Mucosa of stomach (tissue), 1 donor: ENCODE data around the gene MACROD2.

Experiments used
- H3K27me3 ChIP-seq: one replicate; pipeline ENCODE4 v1.7.0; 2013; ENCODE audit warnings: mild to moderate bottlenecking, low read length; ENCODE audit not compliant: control insufficient read depth, insufficient read depth
- H3K36me3 ChIP-seq: one replicate; pipeline ENCODE4 v1.7.0; 2013; ENCODE audit warnings: low read length; ENCODE audit not compliant: control insufficient read depth, insufficient read depth
- H3K4me1 ChIP-seq: one replicate; pipeline ENCODE4 v1.7.0; 2013; ENCODE audit warnings: mild to moderate bottlenecking, low read length; ENCODE audit not compliant: control insufficient read depth, insufficient read depth
- H3K4me3 ChIP-seq: one replicate; pipeline ENCODE4 v1.7.0; 2013; ENCODE audit warnings: low read length
- H3K9ac ChIP-seq: one replicate; pipeline ENCODE4 v1.7.0; 2013; ENCODE audit warnings: mild to moderate bottlenecking, low read length, moderate library complexity
- H3K9me3 ChIP-seq: one replicate; pipeline ENCODE4 v1.7.0; 2013; ENCODE audit warnings: mild to moderate bottlenecking, low read length, moderate library complexity; ENCODE audit not compliant: control insufficient read depth
- donor health status: Pancreatic carcinoma.

Gene MACROD2

DNA sequence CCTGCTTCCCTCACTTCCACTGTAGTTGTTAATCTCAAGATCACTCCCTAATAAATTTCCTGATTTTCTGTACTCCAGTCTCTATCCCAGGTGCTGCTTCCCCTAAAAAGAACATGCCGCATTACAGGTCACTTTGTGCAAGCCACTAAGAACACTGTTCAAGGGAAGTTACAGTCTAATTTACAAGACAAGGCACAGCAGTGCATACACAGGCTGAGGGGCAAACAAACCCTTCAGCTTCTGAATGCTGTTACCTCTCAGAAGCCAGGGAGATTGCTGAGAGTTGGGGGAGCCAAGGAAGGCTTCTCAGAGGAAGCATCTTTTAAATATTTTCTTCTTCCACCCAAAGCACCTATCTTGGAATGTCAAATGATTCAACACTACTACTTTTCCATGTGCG lies 787.4 kb downstream of the MACROD2 start:
- H3K9me3 ChIP-seq, result no peaks in the 10 kb centered on the region
- peaks cover 11% of the 10 kb centered on the region for H3K4me1 ChIP-seq
- H3K36me3 ChIP-seq, result no peaks in the 10 kb centered on the region

GRCh38 chr20:14783766-14784165 lies 788.5 kb downstream of the MACROD2 start:
- Histone ChIP-seq H3K4me1 (peaks cover 11% of the 10 kb centered on the region), H3K27me3 (no peaks in the 10 kb centered on the region), H3K36me3 (no peaks in the 10 kb centered on the region), H3K9ac (no peak overlapping the region), H3K4me3 (no peak overlapping the region), H3K9me3 (no peaks in the 10 kb centered on the region)

More for the DNA sequence above, 787.4 kb downstream of the MACROD2 start:
- Histone ChIP-seq H3K4me3 (no peak overlapping the region), H3K9ac (no peak overlapping the region), H3K27me3 (no peaks in the 10 kb centered on the region)

GRCh38 chr20:14785065-14785743 lies 789.9 kb downstream of the MACROD2 start:
- Histone ChIP-seq H3K4me1 (peaks cover 11% of the 10 kb centered on the region), H3K36me3 (no peaks in the 10 kb centered on the region), H3K4me3 (no peak overlapping the region), H3K9me3 (no peaks in the 10 kb centered on the region), H3K27me3 (no peaks in the 10 kb centered on the region), H3K9ac (no peak overlapping the region)

GRCh38 chr20:14790190-14790589 lies 794.9 kb downstream of the MACROD2 start:
- H3K4me1 ChIP-seq, result peaks cover 5% of the 10 kb centered on the region
- no peak overlapping the region for H3K4me3 ChIP-seq
- H3K9ac ChIP-seq, result no peak overlapping the region
- no peaks in the 10 kb centered on the region for H3K27me3 ChIP-seq
- H3K9me3 ChIP-seq, result no peaks in the 10 kb centered on the region
- no peaks in the 10 kb centered on the region for H3K36me3 ChIP-seq

- no peaks in the 10 kb centered on the region for H3K27me3 ChIP-seq
- H3K9ac ChIP-seq, result no peak overlapping the region
- H3K36me3 ChIP-seq, result no peaks in the 10 kb centered on the region
- H3K4me3 ChIP-seq, result no peak overlapping the region
- H3K9me3 ChIP-seq, result no peaks in the 10 kb centered on the region
- H3K4me1 ChIP-seq, result no peaks in the 10 kb centered on the region
Measured at GRCh38 chr20:14790771-14791620, 795.7 kb downstream of the MACROD2 start.

- H3K27me3 ChIP-seq, result no peaks in the 10 kb centered on the region
Measured at GRCh38 chr20:14792915-14793314, 797.6 kb downstream of the MACROD2 start.

DNA sequence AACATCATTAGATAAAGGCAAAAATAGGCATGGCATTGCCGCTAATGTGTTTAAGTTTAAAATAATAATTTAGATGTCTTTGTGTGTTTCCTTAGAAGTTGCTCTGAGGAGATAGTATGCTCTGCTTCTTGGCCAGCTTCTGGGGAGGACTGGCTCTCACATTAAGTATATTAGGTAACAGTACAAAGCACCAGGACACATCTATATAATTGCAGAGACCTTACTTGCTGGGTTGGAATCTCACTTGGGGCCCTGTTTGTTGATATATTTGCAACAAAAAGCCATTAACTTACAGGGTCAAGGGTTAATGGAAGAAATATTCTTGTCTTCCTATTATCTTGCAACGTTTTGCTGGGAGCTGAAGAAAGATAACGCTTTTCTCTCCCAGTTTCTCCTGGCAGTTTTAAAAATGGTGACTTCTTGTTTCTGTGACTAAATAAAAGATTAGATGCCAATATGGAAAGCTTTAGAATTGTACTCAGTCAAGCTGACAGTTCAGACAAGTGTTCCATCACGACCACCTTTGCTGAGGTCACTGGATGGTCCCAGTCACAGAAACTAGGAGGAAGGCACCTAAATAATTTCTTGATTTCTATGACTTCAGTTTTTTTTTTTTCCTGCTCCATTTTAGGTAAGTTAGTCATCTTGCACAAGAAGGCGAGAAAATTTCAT lies 804.4 kb downstream of the MACROD2 start:
- H3K36me3 ChIP-seq, result no peaks in the 10 kb centered on the region
- no peak overlapping the region for H3K4me3 ChIP-seq
- no peaks in the 10 kb centered on the region for H3K9me3 ChIP-seq
- no peaks in the 10 kb centered on the region for H3K27me3 ChIP-seq
- H3K4me1 ChIP-seq, result no peaks in the 10 kb centered on the region
- H3K9ac ChIP-seq, result no peak overlapping the region

More at GRCh38 chr20:14792915-14793314, 797.6 kb downstream of the MACROD2 start:
- H3K9me3 ChIP-seq, result no peaks in the 10 kb centered on the region
- no peak overlapping the region for H3K9ac ChIP-seq
- H3K4me3 ChIP-seq, result no peak overlapping the region
- H3K36me3 ChIP-seq, result no peaks in the 10 kb centered on the region
- no peaks in the 10 kb centered on the region for H3K4me1 ChIP-seq

GRCh38 chr20:14800707-14801425 lies 805.5 kb downstream of the MACROD2 start:
- Histone ChIP-seq H3K36me3 (no peaks in the 10 kb centered on the region), H3K9ac (no peak overlapping the region), H3K4me3 (no peak overlapping the region), H3K4me1 (no peaks in the 10 kb centered on the region), H3K27me3 (no peaks in the 10 kb centered on the region), H3K9me3 (no peaks in the 10 kb centered on the region)

DNA sequence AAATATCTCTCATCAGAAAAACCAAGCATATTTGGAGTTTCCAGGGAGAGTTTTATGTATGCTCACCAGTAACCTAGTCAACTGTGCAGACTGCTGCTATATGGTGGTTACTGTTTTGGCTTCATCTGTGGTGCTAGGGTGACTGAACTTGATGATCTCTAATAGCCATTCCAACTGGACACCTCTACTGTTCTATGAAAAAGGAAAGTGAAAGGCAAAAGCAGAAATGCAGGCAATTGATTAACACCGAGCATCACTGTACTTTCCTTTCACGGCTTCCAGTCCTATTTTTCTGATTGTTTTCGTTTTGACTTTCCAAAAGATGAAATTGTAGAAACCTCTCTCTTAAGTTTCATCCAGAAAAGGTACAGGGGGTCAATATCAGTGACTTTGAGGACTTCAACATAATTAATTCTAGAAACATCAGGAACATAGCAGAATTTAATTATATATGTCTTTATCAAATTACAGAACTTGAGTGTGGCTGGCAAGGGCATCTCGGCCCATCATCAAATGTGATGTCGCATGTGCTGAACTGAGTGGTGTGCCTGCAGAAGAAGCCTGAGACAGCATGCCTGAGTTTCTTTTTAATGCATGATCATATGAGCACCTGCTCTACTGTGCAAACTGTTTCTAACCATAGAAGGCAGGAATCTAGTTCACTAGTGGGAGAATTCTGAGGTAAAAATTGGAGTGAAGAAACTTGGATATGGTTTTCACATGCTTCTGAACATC lies 806.4 kb downstream of the MACROD2 start:
- no peaks in the 10 kb centered on the region for H3K4me1 ChIP-seq
- no peaks in the 10 kb centered on the region for H3K9me3 ChIP-seq
- H3K4me3 ChIP-seq, result no peak overlapping the region
- no peaks in the 10 kb centered on the region for H3K36me3 ChIP-seq
- no peaks in the 10 kb centered on the region for H3K27me3 ChIP-seq
- H3K9ac ChIP-seq, result no peak overlapping the region

DNA sequence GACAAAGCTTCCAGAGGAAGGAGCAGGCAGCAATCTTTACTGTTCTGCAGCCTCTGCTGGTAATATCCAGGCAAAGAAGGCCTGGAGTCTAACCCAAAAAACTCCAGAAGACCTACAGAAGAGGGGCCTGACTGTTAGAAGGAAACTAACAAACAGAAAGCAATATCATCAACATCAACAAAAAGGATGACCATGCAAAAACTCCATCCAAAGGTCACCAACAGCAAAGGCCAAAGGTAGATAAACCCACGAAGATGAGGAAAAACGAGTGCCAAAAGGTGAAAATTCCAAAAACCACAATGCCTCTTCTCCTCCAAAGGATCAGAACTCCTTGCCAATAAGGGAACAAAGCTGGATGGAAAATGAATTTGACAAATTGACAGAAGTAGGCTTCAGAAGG lies 811.9 kb downstream of the MACROD2 start:
- Histone ChIP-seq H3K36me3 (no peaks in the 10 kb centered on the region), H3K4me1 (no peaks in the 10 kb centered on the region), H3K9me3 (no peaks in the 10 kb centered on the region), H3K4me3 (no peak overlapping the region), H3K9ac (no peak overlapping the region), H3K27me3 (no peaks in the 10 kb centered on the region)

- H3K4me1 ChIP-seq, result no peaks in the 10 kb centered on the region
- no peaks in the 10 kb centered on the region for H3K27me3 ChIP-seq
- no peaks in the 10 kb centered on the region for H3K36me3 ChIP-seq
- no peak overlapping the region for H3K9ac ChIP-seq
- H3K9me3 ChIP-seq, result no peaks in the 10 kb centered on the region
- no peak overlapping the region for H3K4me3 ChIP-seq
Measured at GRCh38 chr20:14815340-14815739, 820.0 kb downstream of the MACROD2 start.
